IMR-90 (cell line): ENCODE data around the gene BCAS3. TPM values are rescaled to one million over a fixed set of nuclear protein-coding genes. Genes with fewer than 3 reads are reported as not detected.

Source experiments
- ATAC-seq: fragments of 200-7000 bp; cut with Tn5 transposase; 2 replicates; pipeline ENCODE4 v1.9.1; 2020; ENCODE audit warnings: low read depth, mild to moderate bottlenecking, moderate library complexity
- BruUV-seq: library from RNA; stranded (reverse); fragments of 400-500 nt; replicated peaks from 2 replicates; lab custom pipeline; 2021; lab: Mats Ljungman, UMichigan
- CTCF ChIA-PET: fragments of 300-600 bp; formaldehyde crosslinking; extraction: SDS; loops from one replicate; lab custom pipeline; 2021; ENCODE audit warnings: antibody characterized with exemption; lab: Yijun Ruan, JAX
- POLR2A ChIA-PET: fragments of 300-600 bp; sonication (Branson Sonifier 250); formaldehyde crosslinking; loops from one replicate; lab custom pipeline; 2022; ENCODE audit warnings: antibody characterized with exemption; ENCODE audit not compliant: unreplicated experiment; lab: Charles Lee
- DNase-seq: peaks from one replicate; pipeline ENCODE4 v3.0.0; 2013
- H2AFZ ChIP-seq: replicated peaks from 2 replicates; pipeline ENCODE3; 2013; ENCODE audit warnings: low read length, mild to moderate bottlenecking; ENCODE audit not compliant: poor library complexity
- H2AK5ac ChIP-seq: 2 replicates; pipeline ENCODE4 v1.6.1; 2013; ENCODE audit warnings: low read depth, low read length, inconsistent platforms
- H2AK9ac ChIP-seq: replicated peaks from 2 replicates; pipeline ENCODE3; 2013; ENCODE audit warnings: mild to moderate bottlenecking, low read depth, low read length, moderate library complexity; ENCODE audit not compliant: poor library complexity
- H2BK120ac ChIP-seq: 2 replicates; pipeline ENCODE4 v1.6.1; 2013; ENCODE audit warnings: low read depth, low read length, inconsistent platforms
- H2BK15ac ChIP-seq: 3 replicates; pipeline ENCODE4 v1.6.1; 2013; ENCODE audit warnings: low read depth, low read length, inconsistent platforms
- H2BK20ac ChIP-seq: 2 replicates; pipeline ENCODE4 v1.6.1; 2013; ENCODE audit warnings: low read depth, mild to moderate bottlenecking, inconsistent platforms, low read length, moderate library complexity
- H2BK5ac ChIP-seq: 2 replicates; pipeline ENCODE4 v1.6.1; 2013; ENCODE audit warnings: mild to moderate bottlenecking, low read depth, low read length, inconsistent platforms; ENCODE audit not compliant: poor library complexity, severe bottlenecking
- H3K14ac ChIP-seq: replicated peaks from 2 replicates; pipeline ENCODE4 v1.6.1; 2013; ENCODE audit warnings: low read depth, low read length, inconsistent platforms
- H3K18ac ChIP-seq: 2 replicates; pipeline ENCODE4 v1.6.1; 2013; ENCODE audit warnings: low read depth, low read length, control low read depth
- H3K23ac ChIP-seq: 2 replicates; pipeline ENCODE4 v1.6.1; 2013; ENCODE audit warnings: low read depth, low read length, inconsistent platforms
- H3K27ac ChIP-seq: 2 replicates; pipeline ENCODE4 v1.5.1; 2013; ENCODE audit warnings: mild to moderate bottlenecking, control low read depth, low read length; ENCODE audit not compliant: insufficient read depth
- H3K27me3 ChIP-seq: 2 replicates; pipeline ENCODE4 v1.6.1; 2013; ENCODE audit warnings: low read length; ENCODE audit not compliant: control insufficient read depth, insufficient read depth
- H3K36me3 ChIP-seq: 2 replicates; pipeline ENCODE4 v1.6.1; 2013; ENCODE audit warnings: low read length, mixed read lengths; ENCODE audit not compliant: control insufficient read depth, insufficient read depth
- H3K4ac ChIP-seq: 2 replicates; pipeline ENCODE4 v1.6.1; 2013; ENCODE audit warnings: low read depth, low read length, inconsistent platforms
- H3K4me1 ChIP-seq: 2 replicates; pipeline ENCODE4 v1.6.1; 2013; ENCODE audit warnings: low read length, mixed read lengths; ENCODE audit not compliant: control insufficient read depth, insufficient read depth
- H3K4me2 ChIP-seq: 2 replicates; pipeline ENCODE4 v1.6.1; 2013; ENCODE audit warnings: low read depth, mild to moderate bottlenecking, control low read depth, low read length, moderate library complexity
- H3K4me3 ChIP-seq: 2 replicates; pipeline ENCODE4 v1.5.1; 2013; ENCODE audit warnings: low read depth, mild to moderate bottlenecking, control low read depth, low read length, moderate library complexity; ENCODE audit not compliant: insufficient read depth
- H3K56ac ChIP-seq: 2 replicates; pipeline ENCODE4 v1.6.1; 2013; ENCODE audit warnings: low read length, inconsistent platforms; ENCODE audit not compliant: insufficient read depth; ENCODE audit errors: extremely low read depth
- H3K79me1 ChIP-seq, 2 experiments: 2 replicates each; pipeline ENCODE4 v1.6.1; 2013; ENCODE audit warnings: low read length in 2 of 2, inconsistent platforms in 1 of 2, low read depth in 1 of 2
- H3K9ac ChIP-seq: 2 replicates; pipeline ENCODE4 v1.6.1; 2013; ENCODE audit warnings: low read depth, low read length, control low read depth
- H3K9me1 ChIP-seq: 2 replicates; pipeline ENCODE4 v1.6.1; 2013; ENCODE audit warnings: low read length, inconsistent platforms; ENCODE audit not compliant: insufficient read depth
- H3K9me3 ChIP-seq: 2 replicates; pipeline ENCODE4 v1.6.1; 2013; ENCODE audit warnings: low read length; ENCODE audit not compliant: control insufficient read depth, insufficient read depth
- H4K20me1 ChIP-seq: 2 replicates; pipeline ENCODE4 v1.6.1; 2013; ENCODE audit warnings: low read length, inconsistent platforms; ENCODE audit not compliant: insufficient read depth
- H4K5ac ChIP-seq: 2 replicates; pipeline ENCODE4 v1.6.1; 2013; ENCODE audit warnings: mild to moderate bottlenecking, low read depth, low read length, control low read depth
- H4K8ac ChIP-seq, 2 experiments: 2 replicates each; pipeline ENCODE4 v1.6.1; 2013; ENCODE audit warnings: low read depth in 2 of 2, low read length in 2 of 2, control low read depth in 1 of 2, inconsistent platforms in 1 of 2
- H4K91ac ChIP-seq: 2 replicates; pipeline ENCODE4 v1.6.1; 2013; ENCODE audit warnings: low read depth, low read length, inconsistent platforms; ENCODE audit not compliant: insufficient read depth
- CHD1 ChIP-seq: IDR thresholded peaks from 2 replicates; pipeline ENCODE4 v1.6.1; 2012; ENCODE audit warnings: low read depth, low read length, improper control_type of control experiment
- CTCF ChIP-seq: conservative IDR thresholded peaks from 2 replicates; pipeline ENCODE4 v1.5.1; 2012; ENCODE audit warnings: mild to moderate bottlenecking, low read depth, low read length, improper control_type of control experiment
- ELK1 ChIP-seq: fragments of 150-350 bp; IDR thresholded peaks from 2 replicates; pipeline ENCODE4 v1.6.1; 2016; ENCODE audit warnings: low read depth, mild to moderate bottlenecking, low read length, moderate library complexity, borderline replicate concordance
- MAFK ChIP-seq: IDR thresholded peaks from 2 replicates; pipeline ENCODE4 v1.6.1; 2012; ENCODE audit warnings: low read depth, low read length, improper control_type of control experiment
- MXI1 ChIP-seq: IDR thresholded peaks from 2 replicates; pipeline ENCODE4 v1.6.1; 2012; ENCODE audit warnings: low read depth, mild to moderate bottlenecking, low read length, moderate library complexity, borderline replicate concordance
- NFE2L2 ChIP-seq: fragments of 150-350 bp; IDR thresholded peaks from 2 replicates; pipeline ENCODE4 v1.6.1; 2016; ENCODE audit warnings: low read depth, mild to moderate bottlenecking, low read length
- POLR2A ChIP-seq: IDR thresholded peaks from 2 replicates; pipeline ENCODE4 v1.6.1; 2012; ENCODE audit warnings: mild to moderate bottlenecking, low read depth, low read length
- RCOR1 ChIP-seq: IDR thresholded peaks from 2 replicates; pipeline ENCODE4 v1.6.1; 2012; ENCODE audit warnings: mild to moderate bottlenecking, low read length, improper control_type of control experiment; ENCODE audit not compliant: insufficient replicate concordance
- RFX5 ChIP-seq: IDR thresholded peaks from 2 replicates; pipeline ENCODE4 v1.8.0; 2012; ENCODE audit warnings: low read depth, mild to moderate bottlenecking, low read length, moderate library complexity
- WGBS, 2 experiments: methylation state at CpG; one replicate each; pipeline versions ENCODE4 v1.1.5 to v1.1.7; 2013; ENCODE audit warnings: missing lambda C conversion rate in 2 of 2; ENCODE audit not compliant: insufficient read length in 1 of 2; ENCODE audit errors: extremely low coverage in 2 of 2; 5-methylcytosine and 5-hydroxymethylcytosine counted together
- dilution Hi-C: fragments of 300-500 bp; cut with HindIII; formaldehyde crosslinking; loops from one replicate; pipeline ENCODE4 v1.14.3; 2018; ENCODE audit warnings: low sequenced_read_pairs; ENCODE audit not compliant: unreplicated experiment
- in situ Hi-C: fragments of 300-500 bp; cut with MboI; formaldehyde crosslinking; loops from 3 replicates; pipeline ENCODE4 v1.14.3; 2019; ENCODE audit warnings: low sequenced_read_pairs, inconsistent platforms, mixed read lengths
- intact Hi-C: fragments of 100-400 bp; cut with micrococcal nuclease; formaldehyde crosslinking; loops from 2 replicates; pipeline ENCODE4 v1.10.0; 2022
- polyA plus RNA-seq, 3 experiments: library from polyadenylated mRNA; depleted of rRNA; stranded (reverse); fragments of >200 nt; gene quantifications; 2 replicates each; pipeline ENCODE4 v1.2.3, GENCODE V29; 2012; ENCODE audit warnings: low replicate concordance in 1 of 3
- total RNA-seq: library from RNA; depleted of rRNA; stranded (reverse); fragments of >200 nt; gene quantifications from 2 replicates; pipeline ENCODE4 v1.2.3, GENCODE V29; 2012

The BCAS3 gene
- total and polyA plus RNA-seq, 2 of the 4 experiments (the other 2 are of a cell fraction): 6.3 to 27.1 TPM

GRCh38 chr17:61391595-61392291 lies 714.1 kb downstream of the BCAS3 start:
- peaks cover 34% of the 10 kb centered on the region for H3K9me1 ChIP-seq
- 0 out of 2 replicates have a peak overlapping the region, but pooled peaks have one; percentile 39 for H3K14ac ChIP-seq
- BruUV-seq: no TSS peak
- H2AK9ac ChIP-seq: peak overlapping the region; percentile 62
- peaks cover 6% of the 10 kb centered on the region; the same call in 1 of the 2 replicates for H4K20me1 ChIP-seq
- POLR2A ChIA-PET: no interaction called here
- DNase-seq (no peak), ATAC-seq (no peak)
- H3K27me3 ChIP-seq: no peaks in the 10 kb centered on the region
- CTCF ChIA-PET: interaction anchor here (0.6 to 1.0 kb wide), 2 partner anchors 11 to 125 kb away, joined by 3 to 4 read pairs; no protein-coding TSS in a partner anchor
- H3K18ac ChIP-seq: no peak overlapping the region
- H2AFZ ChIP-seq: no peak overlapping the region
- H4K91ac ChIP-seq: peak overlapping the region; percentile 50
- H2BK5ac ChIP-seq: no peak overlapping the region
- H3K4me3 ChIP-seq: no peak overlapping the region
- no peak overlapping the region for H3K27ac ChIP-seq
- H3K56ac ChIP-seq: no peak overlapping the region
- intact Hi-C loops (loop anchor here (2.0 to 10.0 kb wide), 4 partner anchors 83 to 487 kb away; no protein-coding TSS in a partner anchor), dilution Hi-C loops (no loop called here), in situ Hi-C loops (loop anchor here (5.0 kb wide), 3 partner anchors 79 to 389 kb away; no protein-coding TSS in a partner anchor)
- H2BK20ac ChIP-seq: peak overlapping the region; percentile 17; the same call in 1 of the 2 replicates
- H2BK120ac ChIP-seq: peak overlapping the region; percentile 35
- H3K79me1 ChIP-seq: peaks cover 10 to 90% of the 10 kb centered on the region in 2 experiments
- peak overlapping the region in 1 of 2 experiments; percentile 51; a peak in 1 of 4 replicates for H4K8ac ChIP-seq
- H3K4ac ChIP-seq: peak overlapping the region; percentile 75
- no peak overlapping the region for H3K9ac ChIP-seq
- H4K5ac ChIP-seq: no peak overlapping the region
- peak overlapping the region; percentile 96 for H2AK5ac ChIP-seq
- WGBS, 2 experiments: 91% methylated on average over 10 of the region's 19 CpGs; no CpG with 5 or more reads in 1 of the 2 experiments
- TF ChIP-seq ELK1: no peak
- TF ChIP-seq MXI1: no peak
- no peak for TF ChIP-seq MAFK
- no peak for TF ChIP-seq CHD1
- no peak for TF ChIP-seq RCOR1
- no peak for TF ChIP-seq NFE2L2
- no peak for TF ChIP-seq POLR2A
- no peak for TF ChIP-seq RFX5
- TF ChIP-seq CTCF: no peak
- H3K4me1 ChIP-seq: peaks cover 25% of the 10 kb centered on the region
- no peak overlapping the region for H3K4me2 ChIP-seq
- H3K9me3 ChIP-seq: no peaks in the 10 kb centered on the region
- H3K23ac ChIP-seq: no peak overlapping the region
- peak overlapping the region; percentile 65; the same call in 2 of the 3 replicates for H2BK15ac ChIP-seq
- H3K36me3 ChIP-seq: peaks cover 2% of the 10 kb centered on the region; the same call in 1 of the 2 replicates
